Stimulated activated naive CD8-positive, alpha-beta T cell treated with anti-CD3 and anti-CD28 coated beads, Interleukin-15, Interleukin-2, amounts not matched to agents 100 U/mL and 50 U/mL, for 24 hours (primary cell): Measurements from ENCODE around the gene TBCB.
"Not testable (repeated sequence)": the region's sequence is repeated elsewhere in the genome, so short reads cannot be mapped to it uniquely, and the experiment has no call there.

Source experiments
- ATAC-seq: fragments of 150-1000 bp; cut with Tn5 transposase; one replicate; pipeline ENCODE4 v1.10.0; 2021
- DNase-seq: peaks from one replicate; pipeline ENCODE4 v3.0.0; 2021

Gene TBCB

GRCh38 chr19:36115453-36116343 is at the start of gene TBCB:
Gene TBCB, plus strand, starts transcription at chr19:36115468. Its CDS starts 93 bp downstream, at chr19:36115561.
- DNase-seq (peak; percentile 91), ATAC-seq (peak; percentile 67)

GRCh38 chr19:36067681-36068080 is 47.6 kb upstream of the TBCB start:
- no peak for ATAC-seq
- no peak for DNase-seq

- not testable (repeated sequence) for DNase-seq
These were observed 46.3 kb upstream of the TBCB start for GRCh38 chr19:36068810-36069499.

GRCh38 chr19:36072081-36072480 is 43.2 kb upstream of the TBCB start:
- no peak for ATAC-seq
- DNase-seq, result no peak

More at GRCh38 chr19:36068810-36069499, 46.3 kb upstream of the TBCB start:
- ATAC-seq, result not testable (repeated sequence)

GRCh38 chr19:36073121-36073876 is 42.0 kb upstream of the TBCB start:
- DNase-seq (no peak), ATAC-seq (no peak)

- no peak for DNase-seq
- ATAC-seq, result no peak
These were observed 35.8 kb upstream of the TBCB start for GRCh38 chr19:36079389-36079945.

- no peak for ATAC-seq
- DNase-seq, result no peak
These were observed 33.9 kb upstream of the TBCB start for GRCh38 chr19:36081385-36081784.

GRCh38 chr19:36081894-36082293 is 33.4 kb upstream of the TBCB start:
- no peak for ATAC-seq

GRCh38 chr19:36082916-36083315 is 32.4 kb upstream of the TBCB start:
- no peak for ATAC-seq
- no peak for DNase-seq

More at GRCh38 chr19:36081894-36082293, 33.4 kb upstream of the TBCB start:
- DNase-seq, result no peak

- DNase-seq (no peak), ATAC-seq (no peak)
These were observed 30.8 kb upstream of the TBCB start for GRCh38 chr19:36084231-36085009.

GRCh38 chr19:36086326-36086725 is 28.9 kb upstream of the TBCB start:
- DNase-seq (no peak), ATAC-seq (no peak)

- DNase-seq (no peak), ATAC-seq (no peak)
These were observed 25.4 kb upstream of the TBCB start for GRCh38 chr19:36089847-36090246.

- DNase-seq, result no peak
- ATAC-seq, result no peak
These were observed 24.2 kb upstream of the TBCB start for GRCh38 chr19:36090910-36091695.

- no peak for ATAC-seq
- no peak for DNase-seq
These were observed 22.7 kb upstream of the TBCB start for GRCh38 chr19:36092566-36092965.

- DNase-seq, result peak; percentile 25
- peak; percentile 83 for ATAC-seq
These were observed 22.1 kb upstream of the TBCB start for GRCh38 chr19:36093146-36093662.

GRCh38 chr19:36093687-36094086 is 21.6 kb upstream of the TBCB start:
- no peak for DNase-seq

GRCh38 chr19:36097036-36097435 is 18.2 kb upstream of the TBCB start:
- ATAC-seq, result no peak

More at GRCh38 chr19:36093687-36094086, 21.6 kb upstream of the TBCB start:
- ATAC-seq, result no peak

GRCh38 chr19:36099166-36099785 is 16.0 kb upstream of the TBCB start:
- ATAC-seq (no peak), DNase-seq (no peak)

More at GRCh38 chr19:36097036-36097435, 18.2 kb upstream of the TBCB start:
- DNase-seq, result no peak

GRCh38 chr19:36100476-36100875 is 14.8 kb upstream of the TBCB start:
- no peak for DNase-seq
- ATAC-seq, result no peak
